GM13976 (cell line): Measurements from ENCODE around the gene CHD3.

Experiments
- DNase-seq: peaks from one replicate; pipeline ENCODE4 v3.0.0; 2012; ENCODE audit warnings: low spot score
- in situ Hi-C: fragments of 300-500 bp; cut with MboI; formaldehyde crosslinking; loops from one replicate; pipeline ENCODE4 v1.12.0; 2022; ENCODE audit warnings: low sequenced_read_pairs, mixed read lengths, inconsistent platforms; ENCODE audit not compliant: unreplicated experiment
- TF ChIP-seq, protein P1 (sequence below): IDR thresholded peaks from 2 replicates; pipeline ENCODE4 v1.5.1; 2012; ENCODE audit warnings: borderline replicate concordance, mild to moderate bottlenecking; ENCODE audit not compliant: insufficient read depth; ENCODE audit errors: extremely low read depth, missing control alignments, control extremely low read depth

The CHD3 gene

DNA sequence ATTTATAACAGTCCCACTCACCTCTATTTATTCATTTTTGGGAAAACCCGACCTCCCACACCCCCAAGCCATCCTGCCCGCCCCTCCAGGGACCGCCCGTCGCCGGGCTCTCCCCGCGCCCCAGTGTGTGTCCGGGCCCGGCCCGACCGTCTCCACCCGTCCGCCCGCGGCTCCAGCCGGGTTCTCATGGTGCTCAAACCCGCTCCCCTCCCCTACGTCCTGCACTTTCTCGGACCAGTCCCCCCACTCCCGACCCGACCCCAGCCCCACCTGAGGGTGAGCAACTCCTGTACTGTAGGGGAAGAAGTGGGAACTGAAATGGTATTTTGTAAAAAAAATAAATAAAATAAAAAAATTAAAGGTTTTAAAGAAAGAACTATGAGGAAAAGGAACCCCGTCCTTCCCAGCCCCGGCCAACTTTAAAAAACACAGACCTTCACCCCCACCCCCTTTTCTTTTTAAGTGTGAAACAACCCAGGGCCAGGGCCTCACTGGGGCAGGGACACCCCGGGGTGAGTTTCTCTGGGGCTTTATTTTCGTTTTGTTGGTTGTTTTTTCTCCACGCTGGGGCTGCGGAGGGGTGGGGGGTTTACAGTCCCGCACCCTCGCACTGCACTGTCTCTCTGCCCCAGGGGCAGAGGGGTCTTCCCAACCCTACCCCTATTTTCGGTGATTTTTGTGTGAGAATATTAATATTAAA is 34.4 kb upstream of the CHD3 start:
- TF ChIP-seq, protein P1, sequence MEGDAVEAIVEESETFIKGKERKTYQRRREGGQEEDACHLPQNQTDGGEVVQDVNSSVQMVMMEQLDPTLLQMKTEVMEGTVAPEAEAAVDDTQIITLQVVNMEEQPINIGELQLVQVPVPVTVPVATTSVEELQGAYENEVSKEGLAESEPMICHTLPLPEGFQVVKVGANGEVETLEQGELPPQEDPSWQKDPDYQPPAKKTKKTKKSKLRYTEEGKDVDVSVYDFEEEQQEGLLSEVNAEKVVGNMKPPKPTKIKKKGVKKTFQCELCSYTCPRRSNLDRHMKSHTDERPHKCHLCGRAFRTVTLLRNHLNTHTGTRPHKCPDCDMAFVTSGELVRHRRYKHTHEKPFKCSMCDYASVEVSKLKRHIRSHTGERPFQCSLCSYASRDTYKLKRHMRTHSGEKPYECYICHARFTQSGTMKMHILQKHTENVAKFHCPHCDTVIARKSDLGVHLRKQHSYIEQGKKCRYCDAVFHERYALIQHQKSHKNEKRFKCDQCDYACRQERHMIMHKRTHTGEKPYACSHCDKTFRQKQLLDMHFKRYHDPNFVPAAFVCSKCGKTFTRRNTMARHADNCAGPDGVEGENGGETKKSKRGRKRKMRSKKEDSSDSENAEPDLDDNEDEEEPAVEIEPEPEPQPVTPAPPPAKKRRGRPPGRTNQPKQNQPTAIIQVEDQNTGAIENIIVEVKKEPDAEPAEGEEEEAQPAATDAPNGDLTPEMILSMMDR: no peak
- DNase-seq: no peak
- in situ Hi-C loops: no loop called here

DNA sequence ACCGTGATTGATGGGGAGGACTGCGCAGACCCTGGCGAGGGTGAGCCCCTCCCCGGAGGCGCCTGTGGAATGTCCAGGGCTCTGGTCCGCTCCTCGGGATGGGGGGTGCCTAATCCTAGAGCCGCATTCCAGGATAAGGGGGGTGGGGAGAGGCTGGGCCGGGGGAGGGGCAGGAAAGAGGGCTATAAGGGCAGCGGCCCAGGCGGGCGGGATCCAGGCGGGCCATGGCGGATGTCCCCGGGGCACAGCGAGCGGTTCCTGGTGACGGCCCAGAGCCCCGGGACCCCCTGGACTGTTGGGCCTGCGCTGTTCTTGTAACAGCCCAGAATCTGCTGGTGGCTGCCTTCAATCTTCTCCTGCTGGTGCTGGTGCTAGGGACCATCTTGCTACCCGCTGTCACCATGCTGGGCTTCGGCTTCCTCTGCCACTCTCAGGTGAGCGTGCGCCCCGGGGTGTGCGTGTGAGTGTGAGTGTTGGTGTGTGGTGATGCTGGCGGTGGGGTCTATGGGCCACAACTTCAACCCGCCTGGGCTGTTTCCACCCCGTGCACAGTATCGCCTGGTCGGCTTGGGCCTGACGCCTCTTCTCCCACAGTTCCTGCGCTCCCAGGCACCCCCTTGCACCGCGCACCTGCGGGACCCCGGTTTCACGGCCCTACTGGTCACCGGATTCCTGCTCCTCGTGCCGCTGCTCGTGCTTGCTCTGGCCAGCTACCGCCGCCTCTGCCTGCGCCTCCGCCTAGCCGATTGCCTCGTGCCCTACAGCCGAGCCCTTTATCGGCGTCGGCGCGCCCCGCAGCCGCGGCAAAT is 33.5 kb upstream of the CHD3 start, which contains the start of gene TMEM88:
TMEM88 (plus strand) TSS at position 216 of the 809 bp plus-strand sequence; CDS start at position 225, 9 bp downstream.
- no peak for DNase-seq
- in situ Hi-C loops: no loop called here
- TF ChIP-seq, protein P1: no peak

DNA sequence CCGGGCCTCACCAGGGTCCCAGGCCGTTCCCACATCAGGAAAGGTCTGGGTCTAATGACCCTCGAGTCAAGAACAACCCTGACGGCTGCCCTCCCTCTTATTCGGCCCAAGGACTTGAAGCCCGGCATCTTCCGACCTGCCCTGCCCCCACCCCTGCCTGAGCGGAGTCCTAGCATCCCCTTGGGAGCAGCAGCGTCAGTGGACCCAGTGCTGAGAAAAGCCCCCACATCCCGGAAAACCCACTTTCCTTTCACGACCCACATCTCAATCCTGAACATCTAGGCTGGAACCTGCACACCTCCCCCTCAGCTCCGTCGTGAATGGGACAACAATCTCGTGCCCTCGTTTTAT is 33.0 kb upstream of the CHD3 start:
- TF ChIP-seq, protein P1: no peak
- in situ Hi-C loops: no loop called here
- DNase-seq: no peak

DNA sequence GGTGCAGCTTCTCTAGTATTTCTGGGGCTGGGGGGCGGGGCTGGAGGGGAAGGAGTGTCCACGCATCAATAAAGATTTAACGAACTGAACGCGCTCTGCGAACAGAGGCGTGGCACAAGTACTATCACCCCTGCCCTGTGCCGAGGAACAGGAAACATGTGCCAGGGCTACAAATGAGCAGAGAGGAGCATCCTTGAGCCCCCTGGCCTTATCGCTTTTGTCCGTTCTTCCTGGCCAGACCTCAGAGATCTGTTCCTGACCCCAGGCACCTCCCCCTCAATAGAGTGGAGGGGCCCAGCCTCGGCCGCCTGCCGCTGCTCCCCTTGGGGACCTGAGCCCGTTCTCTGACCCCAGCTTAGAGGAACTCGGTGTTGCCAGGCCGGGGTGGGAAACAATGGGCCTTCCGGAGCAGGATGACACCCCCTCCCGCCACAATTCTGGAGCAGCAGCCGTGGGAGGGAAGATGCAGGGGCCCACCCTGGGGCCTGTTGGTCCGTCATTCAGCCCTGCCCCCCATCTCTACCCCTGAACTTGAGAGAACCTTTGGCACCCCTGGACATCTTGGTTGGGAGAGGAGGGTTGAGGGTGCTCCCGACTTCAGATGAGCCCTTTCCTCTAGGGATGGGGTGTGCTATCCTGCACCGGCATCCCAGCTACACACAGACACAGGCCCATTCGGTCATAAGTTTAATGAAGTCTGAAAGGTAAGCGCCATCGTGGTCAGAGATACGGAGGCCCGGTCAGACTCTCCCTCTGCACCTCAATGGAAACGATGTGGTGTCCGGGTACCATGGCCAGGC is 32.4 kb upstream of the CHD3 start:
- no peak for DNase-seq
- TF ChIP-seq, protein P1: no peak
- in situ Hi-C loops: no loop called here

DNA sequence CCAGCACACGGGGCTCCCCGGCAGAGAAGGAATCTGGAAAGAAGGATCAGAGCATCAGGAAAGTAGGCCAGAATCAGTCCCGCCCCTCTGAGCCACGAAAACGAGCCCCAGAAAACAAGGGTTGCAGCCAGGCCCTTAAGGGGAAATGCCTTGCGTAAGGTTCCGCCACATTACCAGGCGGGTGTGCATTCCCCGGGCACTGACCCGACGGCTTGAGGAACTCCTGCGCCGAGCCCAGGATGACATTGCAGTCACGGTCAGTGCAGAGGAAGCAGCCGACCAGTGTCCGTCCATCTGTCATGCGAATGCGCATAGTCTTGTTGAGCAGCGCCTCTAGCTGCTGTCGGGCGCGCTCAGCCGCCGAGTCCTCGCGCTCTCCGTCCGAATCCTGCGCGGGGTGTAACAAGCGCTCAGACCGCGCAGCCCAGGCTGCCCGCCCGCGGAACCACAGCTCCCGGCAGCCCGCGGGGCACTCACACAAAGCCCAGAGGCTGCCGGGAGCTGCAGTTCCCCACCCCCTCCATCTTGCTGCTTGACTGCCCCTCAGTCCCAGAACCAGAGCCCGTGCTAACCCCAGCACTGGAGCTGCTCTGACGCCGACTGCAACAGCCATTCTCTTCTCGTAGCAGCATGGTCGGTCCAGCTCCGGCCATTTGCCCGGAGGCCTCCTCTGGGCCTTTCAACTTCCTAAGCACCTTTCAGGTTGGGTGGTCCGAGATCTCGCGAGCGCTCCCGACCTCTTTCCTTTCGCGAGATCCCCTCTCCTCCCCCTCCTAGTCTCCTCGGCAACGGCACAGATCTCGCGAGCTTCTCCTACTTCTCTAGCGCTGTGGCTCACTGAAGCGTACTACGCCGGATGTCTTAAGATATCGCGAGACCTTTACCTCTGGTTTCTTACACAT is 31.5 kb upstream of the CHD3 start, which contains the start of gene NAA38:
NAA38 (minus strand) TSS at position 749 of the 902 bp plus-strand sequence; CDS start at position 653, 96 bp downstream.
- peak; percentile 94 for DNase-seq
- in situ Hi-C loops: no loop called here
- TF ChIP-seq, protein P1: peak; percentile 56
